Measurements from ENCODE around the gene ROBO1. TPM values are rescaled to one million over a fixed set of nuclear protein-coding genes. Genes with fewer than 3 reads are reported as not detected.
A peak's percentile ranks its signal among the peaks of the same experiment; 100 is the strongest.
"Not testable (repeated sequence)": the region's sequence is repeated elsewhere in the genome, so short reads cannot be mapped to it uniquely, and the experiment has no call there.

Gene ROBO1
- polyA plus RNA-seq, 4 donors: 0.81 to 12.2 (median 2.6) TPM

- FAIRE-seq: no peak
- Histone ChIP-seq H3K27ac (ENCODE audit: low read depth in 1 of 3, low read length in 2 of 3) (no peak overlapping the region), H3K4me1 (ENCODE audit: control insufficient read depth in 3 of 3, insufficient read depth in 2 of 3, low read depth in 1 of 3, low read length in 2 of 3) (no peaks in the 10 kb centered on the region), H3K27me3 (ENCODE audit: control insufficient read depth in 3 of 3, insufficient read depth in 3 of 3, low read length in 3 of 3) (no peaks in the 10 kb centered on the region), H3K4me3 (ENCODE audit: low read depth in 1 of 3, low read length in 3 of 3) (no peak overlapping the region), H3K36me3 (ENCODE audit: control insufficient read depth in 3 of 3, insufficient read depth in 2 of 3, low read depth in 1 of 3, low read length in 3 of 3) (no peaks in the 10 kb centered on the region), H3K9me3 (ENCODE audit: control insufficient read depth in 2 of 2, insufficient read depth in 1 of 2, low read depth in 1 of 2, low read length in 1 of 2) (no peaks in the 10 kb centered on the region)
- DNase-seq: no peak
- 69 to 75% (median 70%) methylated on average over 7 of the region's 7 CpGs for WGBS, 3 donors
Observed at GRCh38 chr3:79317551-79318518, 450.0 kb downstream of the ROBO1 start.

GRCh38 chr3:79314962-79315361 lies 452.8 kb downstream of the ROBO1 start:
- Histone ChIP-seq H3K27ac (ENCODE audit: low read depth in 1 of 3, low read length in 2 of 3) (no peak overlapping the region), H3K9me3 (ENCODE audit: control insufficient read depth in 2 of 2, insufficient read depth in 1 of 2, low read depth in 1 of 2, low read length in 1 of 2) (no peaks in the 10 kb centered on the region), H3K27me3 (ENCODE audit: control insufficient read depth in 3 of 3, insufficient read depth in 3 of 3, low read length in 3 of 3) (no peaks in the 10 kb centered on the region), H3K4me3 (ENCODE audit: low read depth in 1 of 3, low read length in 3 of 3) (no peak overlapping the region), H3K36me3 (ENCODE audit: control insufficient read depth in 3 of 3, insufficient read depth in 2 of 3, low read depth in 1 of 3, low read length in 3 of 3) (no peaks in the 10 kb centered on the region), H3K4me1 (ENCODE audit: control insufficient read depth in 3 of 3, insufficient read depth in 2 of 3, low read depth in 1 of 3, low read length in 2 of 3) (no peaks in the 10 kb centered on the region)
- DNase-seq: no peak
- WGBS, 3 donors: 58 to 69% (median 68%) methylated on average over 2 of the region's 2 CpGs
- no peak for FAIRE-seq

GRCh38 chr3:79314544-79314943 lies 453.3 kb downstream of the ROBO1 start:
- DNase-seq: no peak
- Histone ChIP-seq H3K27me3 (ENCODE audit: control insufficient read depth in 3 of 3, insufficient read depth in 3 of 3, low read length in 3 of 3) (no peaks in the 10 kb centered on the region), H3K9me3 (ENCODE audit: control insufficient read depth in 2 of 2, insufficient read depth in 1 of 2, low read depth in 1 of 2, low read length in 1 of 2) (no peaks in the 10 kb centered on the region), H3K4me3 (ENCODE audit: low read depth in 1 of 3, low read length in 3 of 3) (no peak overlapping the region), H3K27ac (ENCODE audit: low read depth in 1 of 3, low read length in 2 of 3) (no peak overlapping the region), H3K4me1 (ENCODE audit: control insufficient read depth in 3 of 3, insufficient read depth in 2 of 3, low read depth in 1 of 3, low read length in 2 of 3) (no peaks in the 10 kb centered on the region), H3K36me3 (ENCODE audit: control insufficient read depth in 3 of 3, insufficient read depth in 2 of 3, low read depth in 1 of 3, low read length in 3 of 3) (no peaks in the 10 kb centered on the region)
- WGBS, 3 donors: 66 to 85% (median 69%) methylated on average over 1 of the region's 1 CpG
- FAIRE-seq: no peak

- Histone ChIP-seq H3K4me1 (ENCODE audit: control insufficient read depth in 3 of 3, insufficient read depth in 2 of 3, low read depth in 1 of 3, low read length in 2 of 3) (no peaks in the 10 kb centered on the region), H3K27ac (ENCODE audit: low read depth in 1 of 3, low read length in 2 of 3) (no peak overlapping the region), H3K4me3 (ENCODE audit: low read depth in 1 of 3, low read length in 3 of 3) (no peak overlapping the region), H3K9me3 (ENCODE audit: control insufficient read depth in 2 of 2, insufficient read depth in 1 of 2, low read depth in 1 of 2, low read length in 1 of 2) (no peaks in the 10 kb centered on the region), H3K36me3 (ENCODE audit: control insufficient read depth in 3 of 3, insufficient read depth in 2 of 3, low read depth in 1 of 3, low read length in 3 of 3) (no peaks in the 10 kb centered on the region), H3K27me3 (ENCODE audit: control insufficient read depth in 3 of 3, insufficient read depth in 3 of 3, low read length in 3 of 3) (no peaks in the 10 kb centered on the region)
- WGBS, 3 donors: 90 to 100% (median 93%) methylated on average over 1 of the region's 1 CpG
- FAIRE-seq (no peak), DNase-seq (no peak)
Observed at GRCh38 chr3:79310016-79310415, 457.8 kb downstream of the ROBO1 start.

- WGBS, 3 donors: 0 to 13% (median 7%) methylated on average over 1 of the region's 1 CpG
- no peak overlapping the region for H3K27ac ChIP-seq (ENCODE audit: low read depth in 1 of 3, low read length in 2 of 3)
- no peaks in the 10 kb centered on the region for H3K4me1 ChIP-seq (ENCODE audit: control insufficient read depth in 3 of 3, insufficient read depth in 2 of 3, low read depth in 1 of 3, low read length in 2 of 3)
- H3K27me3 ChIP-seq (ENCODE audit: control insufficient read depth in 3 of 3, insufficient read depth in 3 of 3, low read length in 3 of 3): no peaks in the 10 kb centered on the region
- no peak for DNase-seq
- H3K36me3 ChIP-seq (ENCODE audit: control insufficient read depth in 3 of 3, insufficient read depth in 2 of 3, low read depth in 1 of 3, low read length in 3 of 3): no peaks in the 10 kb centered on the region
- no peak overlapping the region for H3K4me3 ChIP-seq (ENCODE audit: low read depth in 1 of 3, low read length in 3 of 3)
- H3K9me3 ChIP-seq (ENCODE audit: control insufficient read depth in 2 of 2, insufficient read depth in 1 of 2, low read depth in 1 of 2, low read length in 1 of 2): no peaks in the 10 kb centered on the region
- no peak for FAIRE-seq
Observed at GRCh38 chr3:79306934-79307570, 460.7 kb downstream of the ROBO1 start.

GRCh38 chr3:79299949-79300635 lies 467.7 kb downstream of the ROBO1 start:
- 95 to 97% (median 95%) methylated on average over 28 to 40 of the region's 40 CpGs for WGBS, 3 donors
- not testable (repeated sequence) for H3K4me1 ChIP-seq (ENCODE audit: control insufficient read depth in 3 of 3, insufficient read depth in 2 of 3, low read depth in 1 of 3, low read length in 2 of 3); H3K27ac ChIP-seq (ENCODE audit: low read depth in 1 of 3, low read length in 2 of 3); FAIRE-seq; DNase-seq; H3K36me3 ChIP-seq (ENCODE audit: control insufficient read depth in 3 of 3, insufficient read depth in 2 of 3, low read depth in 1 of 3, low read length in 3 of 3); H3K4me3 ChIP-seq (ENCODE audit: low read depth in 1 of 3, low read length in 3 of 3); H3K9me3 ChIP-seq (ENCODE audit: control insufficient read depth in 2 of 2, insufficient read depth in 1 of 2, low read depth in 1 of 2, low read length in 1 of 2); H3K27me3 ChIP-seq (ENCODE audit: control insufficient read depth in 3 of 3, insufficient read depth in 3 of 3, low read length in 3 of 3)

- Histone ChIP-seq H3K27ac (ENCODE audit: low read depth in 1 of 3, low read length in 2 of 3) (no peak overlapping the region), H3K36me3 (ENCODE audit: control insufficient read depth in 3 of 3, insufficient read depth in 2 of 3, low read depth in 1 of 3, low read length in 3 of 3) (no peaks in the 10 kb centered on the region), H3K27me3 (ENCODE audit: control insufficient read depth in 3 of 3, insufficient read depth in 3 of 3, low read length in 3 of 3) (no peaks in the 10 kb centered on the region), H3K4me3 (ENCODE audit: low read depth in 1 of 3, low read length in 3 of 3) (no peak overlapping the region), H3K9me3 (ENCODE audit: control insufficient read depth in 2 of 2, insufficient read depth in 1 of 2, low read depth in 1 of 2, low read length in 1 of 2) (peaks cover 0 to 3% of the 10 kb centered on the region in 2 donors), H3K4me1 (ENCODE audit: control insufficient read depth in 3 of 3, insufficient read depth in 2 of 3, low read depth in 1 of 3, low read length in 2 of 3) (no peaks in the 10 kb centered on the region)
- no peak for FAIRE-seq
- 65 to 87% (median 66%) methylated on average over 1 of the region's 1 CpG for WGBS, 3 donors
- DNase-seq: peak in 1 of 2 donors; percentile 4
Observed at GRCh38 chr3:79297245-79297960, 470.4 kb downstream of the ROBO1 start.

GRCh38 chr3:79286882-79287281 lies 480.9 kb downstream of the ROBO1 start:
- DNase-seq: no peak
- H3K27me3 ChIP-seq (ENCODE audit: control insufficient read depth in 3 of 3, insufficient read depth in 3 of 3, low read length in 3 of 3): no peaks in the 10 kb centered on the region
- no peaks in the 10 kb centered on the region for H3K36me3 ChIP-seq (ENCODE audit: control insufficient read depth in 3 of 3, insufficient read depth in 2 of 3, low read depth in 1 of 3, low read length in 3 of 3)
- 73 to 90% (median 90%) methylated on average over 3 of the region's 3 CpGs for WGBS, 3 donors
- H3K9me3 ChIP-seq (ENCODE audit: control insufficient read depth in 2 of 2, insufficient read depth in 1 of 2, low read depth in 1 of 2, low read length in 1 of 2): no peaks in the 10 kb centered on the region
- no peaks in the 10 kb centered on the region for H3K4me1 ChIP-seq (ENCODE audit: control insufficient read depth in 3 of 3, insufficient read depth in 2 of 3, low read depth in 1 of 3, low read length in 2 of 3)
- FAIRE-seq: no peak
- H3K4me3 ChIP-seq (ENCODE audit: low read depth in 1 of 3, low read length in 3 of 3): no peak overlapping the region
- no peak overlapping the region for H3K27ac ChIP-seq (ENCODE audit: low read depth in 1 of 3, low read length in 2 of 3)

Data from small intestine (tissue), 7 donors.